GM18519 (cell line): ENCODE measurements around the gene LUZP2.

Experiments used
- ATAC-seq: cut with Tn5 transposase; IDR thresholded peaks from one replicate; pipeline ENCODE4 v1.9.1; 2021; ENCODE audit warnings: mild to moderate bottlenecking, moderate library complexity; ENCODE audit not compliant: unreplicated experiment, low FRiP score

Gene LUZP2

DNA sequence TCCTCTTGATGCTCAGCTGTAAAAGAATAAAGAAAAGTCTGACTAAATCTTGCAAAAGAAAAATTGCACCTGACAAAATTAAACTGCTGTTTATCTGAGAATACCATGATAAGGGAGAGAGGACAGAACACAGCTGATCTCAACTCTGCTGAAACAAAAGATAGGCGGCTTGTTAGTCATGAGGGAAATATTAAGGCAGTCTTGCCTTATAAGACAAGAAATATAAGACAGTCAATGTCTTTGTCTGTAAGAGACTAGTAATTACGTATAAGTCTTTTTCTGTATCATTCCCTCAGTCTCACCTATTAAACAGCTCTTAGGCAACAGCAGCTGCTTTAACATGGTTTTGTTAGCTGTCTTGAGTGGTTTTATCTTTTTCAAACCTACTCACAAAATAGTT lies 296.6 kb downstream of the LUZP2 start:
- ATAC-seq = no peak

DNA sequence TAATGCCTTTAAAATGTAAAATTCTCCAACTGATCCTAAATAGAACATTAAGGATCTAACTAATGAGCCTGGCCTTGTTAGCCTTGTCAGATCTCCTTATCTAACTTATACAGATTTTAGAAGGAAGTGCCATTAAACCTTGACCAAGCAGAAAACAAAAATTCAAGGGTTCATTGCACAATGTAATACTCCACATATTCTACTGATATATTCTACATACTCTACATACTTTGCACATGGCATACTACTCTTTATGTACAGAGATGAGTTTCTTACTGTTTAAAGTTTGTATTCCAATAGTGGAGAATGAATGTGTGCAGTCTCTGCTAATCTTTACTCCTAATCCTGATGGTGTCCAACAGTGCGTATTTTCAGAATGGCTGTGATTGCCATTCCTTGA lies 297.2 kb downstream of the LUZP2 start:
- ATAC-seq = no peak

DNA sequence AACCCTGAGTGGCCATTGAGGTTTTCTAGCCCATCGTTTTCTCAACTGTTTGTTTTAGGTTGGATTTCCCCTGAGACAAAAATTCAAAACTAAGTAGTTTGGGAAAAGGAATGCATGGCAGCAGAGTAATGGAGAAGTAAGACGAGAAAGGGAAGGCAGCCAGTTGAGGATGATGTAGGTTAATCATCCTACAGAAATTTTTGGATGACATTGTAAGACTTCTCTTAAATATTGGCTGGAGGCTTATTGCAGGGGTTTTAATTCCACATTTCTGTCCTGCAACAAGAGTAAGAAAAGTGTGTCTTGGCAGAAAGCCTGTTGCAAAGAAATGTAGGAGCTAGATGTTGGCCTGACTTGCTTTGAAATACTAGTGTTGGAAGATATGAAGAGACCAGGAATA lies 308.8 kb downstream of the LUZP2 start:
- ATAC-seq = no peak

GRCh38 chr11:24808173-24808572 lies 311.3 kb downstream of the LUZP2 start:
- no peak for ATAC-seq

DNA sequence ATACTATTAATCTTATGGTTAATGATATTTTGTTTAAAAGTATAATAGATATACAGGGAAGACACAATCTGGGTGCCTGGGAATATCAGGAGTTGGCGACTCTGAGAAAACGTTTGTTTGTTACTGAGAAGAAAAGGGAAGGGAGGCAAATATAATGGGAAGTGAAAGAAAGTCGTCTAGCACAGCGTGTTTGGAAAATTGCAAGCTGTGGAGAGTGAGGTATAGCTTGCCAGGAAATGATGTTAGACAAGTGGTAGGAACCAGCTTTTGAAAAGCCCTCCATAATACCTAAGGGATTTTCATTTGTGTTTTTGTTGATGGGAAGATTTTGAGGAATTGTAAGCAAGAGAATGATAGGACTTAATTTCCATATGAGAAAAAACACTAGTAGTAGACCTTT lies 322.2 kb downstream of the LUZP2 start:
- no peak for ATAC-seq

- no peak for ATAC-seq
Measured at GRCh38 chr11:24819863-24820434, 323.1 kb downstream of the LUZP2 start.

GRCh38 chr11:24820541-24820940 lies 323.7 kb downstream of the LUZP2 start:
- ATAC-seq = no peak

GRCh38 chr11:24828938-24829605 lies 332.2 kb downstream of the LUZP2 start:
- no peak for ATAC-seq

GRCh38 chr11:24833573-24833972 lies 336.7 kb downstream of the LUZP2 start:
- no peak for ATAC-seq

DNA sequence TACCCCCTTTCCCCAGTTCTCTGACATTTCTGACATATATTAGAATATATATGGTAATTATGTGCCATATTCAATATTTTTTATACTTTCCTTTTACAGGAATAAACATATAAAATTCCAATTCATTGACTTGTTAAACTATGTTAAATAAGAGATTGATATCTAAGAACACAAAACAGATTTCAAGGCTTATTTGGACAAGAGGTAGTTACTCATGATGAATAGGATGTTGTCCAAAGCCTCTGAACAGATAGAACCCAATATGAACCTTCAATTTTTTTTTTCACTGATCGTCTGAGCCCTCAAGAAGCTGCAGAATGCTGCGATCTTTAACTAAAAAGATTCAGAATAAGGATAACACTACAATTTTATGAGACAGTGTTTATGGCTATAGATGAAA lies 340.3 kb downstream of the LUZP2 start:
- ATAC-seq = no peak

GRCh38 chr11:24842308-24842707 lies 345.5 kb downstream of the LUZP2 start:
- no peak for ATAC-seq

- no peak for ATAC-seq
Measured at GRCh38 chr11:24844406-24844805, 347.6 kb downstream of the LUZP2 start.

DNA sequence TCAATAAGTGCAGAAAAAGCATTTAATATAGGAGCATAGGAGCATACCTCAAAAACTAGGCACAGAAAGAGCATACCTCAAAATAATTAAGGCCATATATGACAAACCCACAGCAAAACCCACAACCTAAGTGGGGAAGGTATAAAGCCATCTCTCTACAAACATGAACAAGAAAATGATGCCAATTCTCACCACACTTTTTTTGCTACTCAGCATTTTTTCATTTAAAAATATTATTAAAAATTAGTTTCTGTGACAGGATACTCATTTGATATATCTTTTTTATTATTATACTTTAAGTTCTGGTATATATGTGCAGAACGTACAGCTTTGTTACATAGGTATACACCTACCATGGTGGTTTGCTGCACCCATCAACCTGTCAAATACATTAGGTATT lies 352.0 kb downstream of the LUZP2 start:
- no peak for ATAC-seq

DNA sequence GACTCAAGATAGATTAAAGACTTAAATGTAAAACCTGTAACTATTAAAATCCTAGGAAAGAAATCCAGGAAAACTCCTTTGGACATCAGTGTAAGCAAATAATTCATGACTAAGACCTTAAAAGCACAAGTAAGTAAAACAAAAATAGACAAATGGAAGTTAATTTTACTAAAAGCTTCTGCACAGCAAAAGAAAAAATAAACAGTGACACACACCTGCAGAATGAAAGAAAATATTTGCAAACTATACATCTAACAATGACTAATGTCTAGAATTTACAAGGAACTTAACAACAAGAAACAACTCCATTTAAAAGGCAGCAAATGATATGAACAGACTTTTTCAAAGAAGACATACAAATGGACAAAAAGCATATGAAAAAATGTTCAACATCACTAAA lies 359.1 kb downstream of the LUZP2 start:
- no peak for ATAC-seq

DNA sequence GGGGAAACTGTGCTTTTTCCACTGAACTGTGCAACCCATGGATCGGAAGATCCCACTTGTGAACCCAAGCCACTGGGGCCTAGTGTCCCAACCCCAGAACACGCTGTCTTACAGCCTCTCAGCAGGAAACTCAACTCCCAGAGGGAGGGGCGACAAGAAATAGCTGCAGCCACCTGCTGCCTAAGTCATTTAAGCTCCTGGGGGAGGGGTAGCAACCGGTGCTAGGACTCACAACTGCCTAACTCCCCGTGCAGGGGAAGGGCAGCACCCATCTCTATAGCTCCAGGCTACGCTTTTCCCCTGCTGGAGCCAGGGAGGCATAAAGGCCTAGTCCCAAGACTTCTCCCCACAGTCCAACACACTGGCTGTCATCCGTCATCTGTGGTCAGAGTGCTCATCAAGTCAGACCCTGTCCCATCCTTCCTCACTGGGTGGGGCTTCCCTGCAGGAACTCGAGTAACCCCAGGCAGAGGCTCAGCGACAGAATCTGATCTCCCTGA lies 363.0 kb downstream of the LUZP2 start:
- no peak for ATAC-seq

DNA sequence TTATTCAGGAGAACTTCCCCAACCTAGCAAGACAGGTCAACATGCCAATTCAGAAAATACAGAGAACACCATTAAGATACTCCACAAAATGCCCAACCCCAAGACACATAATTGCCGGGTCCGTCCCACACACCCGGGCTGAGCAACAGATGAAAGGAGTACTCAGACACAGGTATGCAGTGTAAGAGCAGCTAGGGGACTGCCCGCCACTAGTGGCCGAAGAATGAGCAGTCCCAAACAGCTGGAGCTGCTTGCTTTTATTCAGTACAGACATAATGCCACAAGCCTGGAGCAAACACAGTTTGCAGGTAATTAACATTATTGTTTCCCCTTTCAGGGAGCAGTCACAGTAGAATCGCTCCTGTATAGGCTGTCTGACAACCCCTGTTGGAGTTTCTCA lies 364.6 kb downstream of the LUZP2 start:
- ATAC-seq = no peak

GRCh38 chr11:24866743-24867142 lies 369.9 kb downstream of the LUZP2 start:
- ATAC-seq = no peak

- ATAC-seq = no peak
Measured at GRCh38 chr11:24870048-24870447, 373.2 kb downstream of the LUZP2 start.

- no peak for ATAC-seq
Measured at GRCh38 chr11:24872186-24872585, 375.3 kb downstream of the LUZP2 start.

GRCh38 chr11:24872651-24873311 lies 375.9 kb downstream of the LUZP2 start:
- ATAC-seq = no peak

- ATAC-seq = no peak
Measured at GRCh38 chr11:24880962-24881361, 384.1 kb downstream of the LUZP2 start.
